ENCODE measurements around the gene RANBP17.

GRCh38 chr5:171102877-171103610 lies 241.2 kb downstream of the RANBP17 start:
- no peak for TF ChIP-seq CTCF (conservative IDR thresholded peaks at IDR 0.05)
- no peak for TF ChIP-seq EZH2 (IDR thresholded peaks at IDR 0.05; ENCODE audit: low read depth)

Data from PC-9 (cell line).